GM18951 (cell line): Measurements from ENCODE around the gene VTI1A.

Experiments used
- POLR2A ChIP-seq: IDR thresholded peaks from 4 replicates; pipeline ENCODE4 v1.6.1; 2011; ENCODE audit warnings: mild to moderate bottlenecking; ENCODE audit not compliant: insufficient read length, insufficient read depth; ENCODE audit errors: extremely low read depth
- in situ Hi-C: fragments of 300-500 bp; cut with MboI; formaldehyde crosslinking; loops from one replicate; pipeline ENCODE4 v1.12.0; 2022; ENCODE audit warnings: low sequenced_read_pairs, mixed read lengths, inconsistent platforms; ENCODE audit not compliant: unreplicated experiment

The VTI1A gene

GRCh38 chr10:112700215-112700671 lies 253.2 kb downstream of the VTI1A start:
- in situ Hi-C loops: no loop called here

GRCh38 chr10:112701211-112701877 lies 254.3 kb downstream of the VTI1A start:
- no peak for TF ChIP-seq POLR2A
- in situ Hi-C loops: no loop called here

More at GRCh38 chr10:112700215-112700671, 253.2 kb downstream of the VTI1A start:
- no peak for TF ChIP-seq POLR2A

GRCh38 chr10:112701878-112702255 lies 254.9 kb downstream of the VTI1A start:
- TF ChIP-seq POLR2A: no peak

GRCh38 chr10:112706577-112706976 lies 259.6 kb downstream of the VTI1A start:
- in situ Hi-C loops: no loop called here
- no peak for TF ChIP-seq POLR2A

More at GRCh38 chr10:112701878-112702255, 254.9 kb downstream of the VTI1A start:
- in situ Hi-C loops: no loop called here

GRCh38 chr10:112708461-112708860 lies 261.4 kb downstream of the VTI1A start:
- TF ChIP-seq POLR2A: no peak
- in situ Hi-C loops: no loop called here

- no peak for TF ChIP-seq POLR2A
- in situ Hi-C loops: no loop called here
These were observed 263.5 kb downstream of the VTI1A start for GRCh38 chr10:112710528-112710927.

GRCh38 chr10:112711366-112711765 lies 264.4 kb downstream of the VTI1A start:
- no peak for TF ChIP-seq POLR2A
- in situ Hi-C loops: no loop called here

GRCh38 chr10:112712536-112712935 lies 265.5 kb downstream of the VTI1A start:
- in situ Hi-C loops: no loop called here
- TF ChIP-seq POLR2A: no peak

- in situ Hi-C loops: no loop called here
These were observed 266.4 kb downstream of the VTI1A start for GRCh38 chr10:112713411-112713810.

GRCh38 chr10:112715581-112715980 lies 268.6 kb downstream of the VTI1A start:
- no peak for TF ChIP-seq POLR2A
- in situ Hi-C loops: no loop called here

More at GRCh38 chr10:112713411-112713810, 266.4 kb downstream of the VTI1A start:
- no peak for TF ChIP-seq POLR2A

GRCh38 chr10:112716076-112716475 lies 269.1 kb downstream of the VTI1A start:
- in situ Hi-C loops: no loop called here
- no peak for TF ChIP-seq POLR2A

- in situ Hi-C loops: no loop called here
- TF ChIP-seq POLR2A: no peak
These were observed 270.0 kb downstream of the VTI1A start for GRCh38 chr10:112716924-112717413.

- in situ Hi-C loops: no loop called here
These were observed 273.2 kb downstream of the VTI1A start for GRCh38 chr10:112720178-112720577.

GRCh38 chr10:112721080-112721698 lies 274.2 kb downstream of the VTI1A start:
- TF ChIP-seq POLR2A: no peak
- in situ Hi-C loops: no loop called here

More at GRCh38 chr10:112720178-112720577, 273.2 kb downstream of the VTI1A start:
- TF ChIP-seq POLR2A: no peak

GRCh38 chr10:112722758-112723157 lies 275.7 kb downstream of the VTI1A start:
- in situ Hi-C loops: no loop called here
- TF ChIP-seq POLR2A: no peak
